ENCODE data around the gene GPRIN1.

GPRIN1 gene

GRCh38 chr5:176609724-176610434, at the start of gene GPRIN1:
Gene GPRIN1 (minus strand): TSS chr5:176610156. CDS start chr5:176599834, 10,322 bp downstream.
- no peak for FAIRE-seq

GRCh38 chr5:176659512-176659839, 49.5 kb upstream of the GPRIN1 start:
- FAIRE-seq (no peak), DNase-seq (ENCODE audit: low spot score) (no peak)

More at GRCh38 chr5:176609724-176610434, at the start of gene GPRIN1:
- peak; percentile 20 for DNase-seq (ENCODE audit: low spot score)

- FAIRE-seq (no peak), DNase-seq (ENCODE audit: low spot score) (peak; percentile 41)
Observed at GRCh38 chr5:176658817-176659511, 49.0 kb upstream of the GPRIN1 start.

- DNase-seq (ENCODE audit: low spot score) = peak; percentile 50
- no peak for FAIRE-seq
Observed at GRCh38 chr5:176658007-176658599, 48.1 kb upstream of the GPRIN1 start.

GRCh38 chr5:176656467-176656990, 46.6 kb upstream of the GPRIN1 start:
- FAIRE-seq (no peak), DNase-seq (ENCODE audit: low spot score) (no peak)

- DNase-seq (ENCODE audit: low spot score) (no peak), FAIRE-seq (no peak)
Observed at GRCh38 chr5:176654856-176655255, 44.9 kb upstream of the GPRIN1 start.

- DNase-seq (ENCODE audit: low spot score) (peak; percentile 47), FAIRE-seq (no peak)
Observed at GRCh38 chr5:176653401-176654385, 43.7 kb upstream of the GPRIN1 start.

- DNase-seq (ENCODE audit: low spot score) = no peak
- FAIRE-seq = no peak
Observed at GRCh38 chr5:176652136-176652535, 42.2 kb upstream of the GPRIN1 start.

- FAIRE-seq (no peak), DNase-seq (ENCODE audit: low spot score) (no peak)
Observed at GRCh38 chr5:176651472-176651980, 41.6 kb upstream of the GPRIN1 start.

- no peak for DNase-seq (ENCODE audit: low spot score)
- FAIRE-seq = no peak
Observed at GRCh38 chr5:176650354-176650884, 40.5 kb upstream of the GPRIN1 start.

GRCh38 chr5:176648474-176649194, 38.7 kb upstream of the GPRIN1 start:
- DNase-seq (ENCODE audit: low spot score) (no peak), FAIRE-seq (no peak)

GRCh38 chr5:176647843-176648473, 38.0 kb upstream of the GPRIN1 start:
- DNase-seq (ENCODE audit: low spot score) (no peak), FAIRE-seq (no peak)

- peak; percentile 79 for FAIRE-seq
- peak; percentile 96 for DNase-seq (ENCODE audit: low spot score)
Observed at GRCh38 chr5:176647030-176647842, 37.3 kb upstream of the GPRIN1 start, which contains the start of gene TSPAN17. Gene TSPAN17 (plus strand): TSS chr5:176647484. CDS start chr5:176647616, 132 bp downstream.

- no peak for FAIRE-seq
Observed at GRCh38 chr5:176646707-176647029, 36.7 kb upstream of the GPRIN1 start.

GRCh38 chr5:176646049-176646706, 36.2 kb upstream of the GPRIN1 start:
- no peak for DNase-seq (ENCODE audit: low spot score)
- no peak for FAIRE-seq

More at GRCh38 chr5:176646707-176647029, 36.7 kb upstream of the GPRIN1 start:
- no peak for DNase-seq (ENCODE audit: low spot score)

GRCh38 chr5:176644878-176645670, 35.1 kb upstream of the GPRIN1 start:
- DNase-seq (ENCODE audit: low spot score) (no peak), FAIRE-seq (no peak)

- DNase-seq (ENCODE audit: low spot score) (no peak), FAIRE-seq (no peak)
Observed at GRCh38 chr5:176644294-176644693, 34.3 kb upstream of the GPRIN1 start.
